HG03457 (cell line): ENCODE results near the gene SSBP4.

Experiments
- ATAC-seq: cut with Tn5 transposase; IDR thresholded peaks from one replicate; pipeline ENCODE4 v1.9.1; 2021; ENCODE audit warnings: moderate number of reproducible peaks; ENCODE audit not compliant: unreplicated experiment

The SSBP4 gene

GRCh38 chr19:18441804-18442788 is 22.9 kb downstream of the SSBP4 start:
- ATAC-seq: no peak

DNA sequence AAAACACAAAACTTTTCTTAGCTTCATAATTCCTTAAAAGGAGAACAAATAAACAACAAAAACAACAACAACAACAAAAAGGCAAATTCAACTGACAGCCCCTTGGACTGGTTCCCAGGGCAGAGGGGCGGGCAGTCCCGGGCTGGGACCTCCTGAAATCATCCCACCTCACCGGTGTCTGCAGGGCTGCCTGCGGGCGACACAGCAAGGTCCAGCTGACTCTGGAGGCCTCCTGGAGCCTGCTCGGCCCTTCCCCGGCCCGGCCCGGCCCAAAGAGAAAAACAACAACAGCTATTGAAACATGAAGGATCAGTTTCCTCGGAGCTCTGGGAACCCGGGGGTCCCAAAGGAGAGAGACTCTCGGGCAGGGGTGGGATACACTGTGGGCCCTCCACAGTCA is 23.7 kb downstream of the SSBP4 start:
- ATAC-seq: no peak

GRCh38 chr19:18443406-18443805 is 24.2 kb downstream of the SSBP4 start:
- no peak for ATAC-seq

- ATAC-seq: no peak
These were observed 24.6 kb downstream of the SSBP4 start for GRCh38 chr19:18443831-18444230.

DNA sequence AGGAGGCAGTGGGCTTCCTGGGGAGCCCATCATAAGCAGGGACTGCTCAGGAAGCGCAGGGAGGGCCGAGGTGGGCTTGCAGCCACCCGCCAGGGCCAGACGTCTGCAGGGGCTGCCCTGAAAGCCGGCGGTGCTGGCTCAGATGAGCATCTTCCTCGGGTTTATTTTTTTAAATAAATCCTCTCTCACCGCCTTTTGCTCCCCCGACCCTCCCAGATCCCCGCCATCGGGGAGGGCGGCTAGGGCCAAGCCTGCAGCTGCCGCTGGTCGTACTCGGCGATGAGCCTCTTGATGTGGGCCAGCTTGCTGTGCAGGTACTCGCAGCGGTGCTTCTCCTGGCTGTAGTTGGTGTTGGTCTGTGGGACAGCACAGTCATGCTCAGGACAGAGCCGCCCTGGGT is 25.3 kb downstream of the SSBP4 start:
- no peak for ATAC-seq

GRCh38 chr19:18445262-18445948 is 26.2 kb downstream of the SSBP4 start:
- ATAC-seq: no peak

DNA sequence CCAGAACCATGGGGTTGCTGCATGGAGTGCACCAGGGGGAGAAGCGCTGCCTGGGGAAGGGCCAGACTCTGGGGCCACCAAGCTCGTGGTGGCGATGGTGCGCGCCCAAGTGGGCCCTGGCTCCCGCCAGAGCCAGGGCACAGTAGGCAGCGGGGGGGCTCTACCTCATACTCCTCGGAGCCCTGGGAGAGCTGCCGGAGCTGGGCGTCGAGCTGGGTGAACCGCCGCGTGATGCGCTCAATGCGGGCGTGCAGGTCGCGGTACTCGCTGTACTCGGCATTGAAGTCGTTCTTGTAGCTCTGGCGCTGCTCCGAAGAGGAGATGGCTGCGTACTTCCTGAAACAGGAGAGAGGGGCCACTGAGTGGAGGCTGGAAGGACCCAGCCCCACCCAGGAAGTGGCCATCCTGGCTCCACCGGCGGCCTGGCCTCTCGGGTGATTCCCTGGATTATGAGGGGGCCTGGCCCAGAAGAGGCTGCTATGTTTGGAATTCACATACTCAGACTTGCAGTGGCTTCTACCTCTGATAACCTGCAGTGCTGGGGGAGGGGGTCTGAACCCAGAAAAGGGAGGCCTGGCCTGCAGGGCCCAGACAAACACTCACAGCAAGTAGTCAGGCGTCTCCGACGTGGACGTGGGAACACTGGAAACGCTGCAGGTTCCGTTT is 27.1 kb downstream of the SSBP4 start:
- ATAC-seq: no peak

DNA sequence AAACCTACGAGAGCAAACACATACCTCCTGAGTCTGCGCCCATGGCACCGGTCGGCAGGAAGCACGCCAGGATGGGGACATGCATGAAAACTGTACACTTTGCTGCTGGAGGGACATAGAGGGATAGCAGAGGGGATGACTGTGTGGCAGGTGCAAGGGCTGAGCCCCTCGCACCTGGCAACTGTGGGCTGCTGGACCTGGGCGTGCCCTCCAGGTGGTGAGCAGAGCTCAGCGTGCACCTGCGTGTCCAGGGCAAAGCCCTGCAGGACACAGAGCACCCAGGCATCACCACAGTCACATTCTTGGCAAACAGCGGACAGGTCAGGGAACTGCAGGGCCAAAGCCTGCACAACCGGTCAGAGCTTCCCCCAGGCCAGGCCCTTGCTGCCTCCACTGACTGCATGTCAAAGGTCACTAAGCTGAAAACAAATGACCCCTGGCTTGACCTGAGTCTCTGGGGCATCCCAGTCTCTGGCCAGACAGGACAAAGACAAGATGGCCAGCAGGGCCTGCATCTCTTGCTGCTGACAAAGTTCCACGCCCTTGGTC is 27.7 kb downstream of the SSBP4 start:
- no peak for ATAC-seq

GRCh38 chr19:18449552-18449951 is 30.4 kb downstream of the SSBP4 start:
- ATAC-seq: no peak

DNA sequence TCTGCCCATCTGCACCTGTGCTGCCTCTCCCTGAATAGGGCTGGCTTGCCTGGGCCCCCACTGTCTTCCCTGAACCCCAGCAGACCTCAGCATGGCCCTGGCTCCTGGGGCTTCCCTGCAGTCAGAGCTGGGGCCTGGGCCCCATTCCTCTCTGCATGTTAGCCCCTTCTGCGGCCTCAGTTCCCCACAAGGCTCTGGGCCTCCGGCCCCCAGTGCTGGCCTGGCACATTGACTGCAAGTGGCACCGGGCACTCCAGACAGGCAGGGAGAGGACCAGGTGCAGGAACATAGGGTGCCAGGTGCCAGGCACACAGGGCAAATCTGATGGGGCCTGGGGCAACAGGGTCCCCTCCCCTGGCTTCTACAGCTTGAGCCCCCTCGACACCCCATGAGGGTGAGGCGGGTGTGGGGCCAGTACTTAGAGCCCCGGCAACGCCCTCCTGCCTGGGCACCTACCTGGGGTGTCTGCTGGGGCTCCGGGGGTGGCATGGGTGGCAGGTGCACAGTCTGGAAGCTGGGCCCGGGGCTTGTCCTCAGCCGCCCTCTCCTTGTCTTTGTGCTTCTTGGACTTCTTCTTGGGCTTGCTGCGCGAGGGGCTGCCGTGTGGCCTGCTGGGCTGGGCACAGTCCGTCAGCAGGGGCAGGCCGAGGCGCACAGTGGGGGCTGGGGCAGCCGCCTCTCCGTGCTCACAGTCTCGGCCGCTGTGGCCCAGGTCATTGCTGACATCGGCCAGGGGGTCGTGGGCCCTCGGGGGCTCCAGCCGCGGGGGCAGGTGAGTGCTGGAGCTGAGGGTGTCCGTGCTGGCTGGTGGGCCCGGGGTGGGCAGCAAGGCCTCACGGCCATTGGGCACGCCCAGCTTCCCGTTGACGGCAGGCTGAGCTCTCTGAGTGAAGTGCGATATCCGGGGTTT is 31.1 kb downstream of the SSBP4 start:
- ATAC-seq: no peak

DNA sequence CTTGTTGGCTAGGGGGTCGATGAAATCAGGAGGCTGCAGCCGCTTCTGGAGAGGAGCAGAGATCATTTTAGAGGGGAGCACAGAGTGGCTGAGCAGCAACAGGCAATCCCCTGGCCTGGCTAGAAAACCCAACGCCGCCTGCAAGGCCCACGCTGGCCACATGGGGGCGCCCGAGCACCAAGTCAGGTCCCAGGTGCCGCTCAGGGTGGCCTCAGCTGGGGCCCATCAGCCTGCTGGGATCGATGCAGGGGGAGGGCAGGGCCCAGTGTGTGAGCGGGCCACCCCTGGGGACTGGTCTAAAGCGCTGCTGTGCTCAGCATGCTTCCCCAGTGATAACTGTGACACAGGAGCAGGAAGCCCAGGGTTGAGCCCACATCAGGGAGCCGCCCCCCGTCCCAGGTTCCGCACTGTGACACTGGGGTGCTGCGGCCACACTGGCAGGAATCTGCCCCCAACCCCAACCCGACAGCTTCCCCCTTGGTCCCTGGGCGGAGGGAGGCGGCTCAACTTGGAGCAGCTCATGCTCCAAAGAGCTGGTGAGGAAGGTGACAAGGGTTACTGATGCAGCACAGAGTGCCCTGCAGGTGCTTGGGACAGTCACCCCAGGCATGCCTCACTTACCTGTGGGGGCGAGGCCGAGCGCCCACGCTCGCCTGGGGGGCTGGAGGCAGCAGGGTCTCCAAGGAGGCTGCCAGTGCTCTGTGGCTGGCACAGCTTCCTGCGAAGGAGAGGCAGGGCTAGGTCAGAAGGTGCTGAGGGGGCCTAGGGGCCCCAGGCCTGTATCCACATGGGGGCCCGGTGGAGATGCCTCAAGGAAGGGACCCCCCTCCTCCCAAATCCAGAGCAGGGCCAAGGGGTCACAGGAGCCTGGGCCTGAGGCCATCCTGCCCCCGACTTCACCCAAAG is 32.0 kb downstream of the SSBP4 start:
- ATAC-seq: no peak

DNA sequence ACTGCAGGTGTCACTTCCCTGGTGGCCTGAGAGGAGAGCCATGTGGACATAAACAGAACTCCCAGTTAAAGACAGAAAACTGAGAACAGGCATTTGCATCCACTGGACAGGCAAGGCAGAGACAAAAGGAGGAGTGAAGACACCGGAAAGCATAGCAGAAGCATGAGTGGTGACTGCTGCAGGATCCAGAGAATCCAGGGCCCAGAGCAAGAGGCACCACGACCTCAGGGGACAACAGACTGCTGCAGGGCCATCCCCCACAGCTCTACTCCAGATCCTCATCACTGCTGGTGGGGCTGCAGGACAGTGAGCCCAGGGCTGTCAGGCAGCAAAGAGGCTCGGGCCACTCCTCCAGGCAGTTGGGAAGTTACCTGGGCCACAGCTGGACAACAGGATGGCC is 33.2 kb downstream of the SSBP4 start:
- ATAC-seq: no peak

DNA sequence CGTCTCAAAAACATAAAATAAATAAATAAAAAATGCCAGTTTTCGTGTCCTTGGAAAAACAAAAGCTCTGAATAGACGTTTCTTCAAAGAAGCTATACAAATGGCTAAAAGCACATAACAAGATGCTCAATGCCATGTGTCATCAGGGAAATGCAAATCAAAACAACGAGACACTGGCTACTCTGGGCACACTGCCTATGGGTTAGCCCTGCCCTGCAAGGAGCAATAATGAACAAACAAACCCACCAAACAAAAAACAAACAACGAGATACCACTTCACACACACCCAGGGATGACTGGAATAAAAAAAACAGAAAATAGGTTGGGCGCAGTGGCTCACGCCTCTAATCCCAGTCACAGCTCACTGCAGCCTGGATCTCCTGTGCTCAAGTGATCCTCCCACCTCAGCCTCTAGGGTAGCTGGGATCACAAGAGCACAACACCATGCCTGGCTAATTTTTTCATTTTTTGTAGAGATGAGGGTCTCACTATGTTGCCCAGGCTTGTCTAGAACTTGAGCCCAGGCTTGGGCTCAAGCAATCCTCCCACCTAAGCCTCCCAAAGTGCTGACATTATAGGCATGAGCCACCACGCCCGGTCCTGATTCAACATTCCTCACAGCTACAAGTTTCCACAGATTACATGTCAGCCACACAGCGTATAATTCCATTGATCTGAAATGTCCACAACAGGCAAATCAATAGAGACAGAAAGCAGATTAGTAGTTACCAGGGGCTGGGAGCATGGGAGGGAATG is 34.2 kb downstream of the SSBP4 start:
- no peak for ATAC-seq

DNA sequence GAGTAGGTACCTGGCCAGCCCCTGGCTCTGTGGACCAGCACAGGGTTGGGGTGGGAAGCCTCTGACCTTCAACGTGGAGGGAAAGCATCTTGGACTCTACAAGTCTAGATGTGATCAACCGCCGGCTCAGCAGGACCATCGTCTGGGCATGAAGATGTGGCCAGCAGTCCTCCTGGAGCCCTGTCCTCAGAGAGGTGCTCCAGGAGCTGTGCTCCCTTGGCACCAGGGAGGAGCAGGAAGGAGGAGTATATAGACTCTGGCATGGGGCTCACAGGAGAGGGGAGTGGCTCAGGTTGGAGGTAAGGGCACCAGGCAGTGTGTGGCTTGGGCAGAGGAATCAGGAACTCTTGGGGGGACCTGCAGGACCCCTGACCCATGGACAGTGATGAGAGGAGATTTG is 37.1 kb downstream of the SSBP4 start:
- ATAC-seq: no peak

- ATAC-seq: no peak
These were observed 37.8 kb downstream of the SSBP4 start for GRCh38 chr19:18456974-18457373.

DNA sequence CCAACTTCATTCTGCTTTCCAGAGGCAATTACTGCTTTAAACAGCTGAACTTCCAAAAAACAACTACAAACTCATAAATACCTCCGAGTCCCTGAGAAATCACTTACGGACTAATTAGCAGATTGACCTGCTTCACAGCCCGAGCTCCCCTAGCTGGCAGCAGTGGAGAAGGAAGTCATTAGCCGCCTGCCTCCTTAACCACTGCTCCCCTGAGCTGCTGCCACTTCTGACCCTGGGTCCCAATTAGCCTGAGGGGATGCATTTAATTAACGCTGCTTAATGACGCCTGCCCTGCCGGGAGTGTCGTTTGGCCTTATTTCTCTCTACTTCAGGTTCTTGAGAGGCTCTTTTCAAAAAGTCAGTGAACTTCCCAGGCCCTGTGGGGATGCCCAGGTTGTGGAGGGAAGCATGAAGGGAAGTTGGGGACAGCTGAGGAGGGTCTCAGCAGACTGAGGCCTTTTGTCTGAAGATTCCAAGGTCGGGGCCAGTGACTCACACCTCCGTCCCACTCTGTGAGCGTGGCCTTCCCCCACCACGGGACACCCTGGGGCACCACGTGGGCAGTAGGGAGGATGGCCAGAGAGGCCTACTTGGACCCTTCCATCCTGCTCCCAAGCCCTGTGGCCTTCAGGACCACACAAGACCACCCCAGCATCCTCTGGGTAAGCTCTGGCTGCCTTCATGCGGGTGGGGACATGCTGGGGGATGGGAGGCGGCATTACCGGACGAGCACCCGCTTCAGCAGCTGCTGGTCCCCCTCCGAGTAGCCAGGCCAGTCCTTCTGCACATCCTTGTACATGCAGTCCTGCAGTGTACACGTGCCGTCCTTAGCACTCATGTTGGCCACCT is 38.5 kb downstream of the SSBP4 start:
- ATAC-seq: no peak

GRCh38 chr19:18460900-18461299 is 41.7 kb downstream of the SSBP4 start:
- ATAC-seq: no peak

- no peak for ATAC-seq
These were observed 42.3 kb downstream of the SSBP4 start for GRCh38 chr19:18461471-18461870.
